Right ventricle myocardium superior (tissue), 1 donor: ENCODE results near the gene ODC1. TPM values are rescaled to one million over a fixed set of nuclear protein-coding genes. Genes with fewer than 3 reads are reported as not detected.

ENCODE experiments used
- ATAC-seq: fragments of 200-7000 bp; cut with Tn5 transposase; one replicate; pipeline ENCODE4 v1.9.1; 2020; ENCODE audit warnings: mild to moderate bottlenecking; ENCODE audit not compliant: poor library complexity
- DNase-seq: peaks from one replicate; pipeline ENCODE4 v3.0.0-alpha.2; 2020
- intact Hi-C: fragments of 100-400 bp; cut with DNase I; formaldehyde crosslinking; loops from one replicate; pipeline ENCODE4 v1.11.2; 2022
- total RNA-seq: library from RNA; stranded (reverse); fragmentation: NEBNext Ultra II Directional; extraction: Animal tissue kit (Norgen Biotek cat#: 25700); gene quantifications from one replicate; pipeline ENCODE4 v1.2.1, GENCODE V29; 2021
- donor health status: DM: no; HTN: yes; CAD: no; lungs with severe emphysema.

Gene ODC1
- total RNA-seq, 1 donor from 2014 or later, result 33.2 TPM

- no peak for ATAC-seq
- no peak for DNase-seq
- intact Hi-C loops, result no loop called here
Observed at GRCh38 chr2:10410001-10410822, 37.9 kb downstream of the ODC1 start.

- ATAC-seq (peak; percentile 73), DNase-seq (peak; percentile 88)
- intact Hi-C loops, result loop anchor here (2.0 to 5.0 kb wide), 2 partner anchors 107 to 264 kb away; partner anchors contain the start of gene HPCAL1
Observed at GRCh38 chr2:10408649-10409579, 39.2 kb downstream of the ODC1 start.

- no peak for DNase-seq
- intact Hi-C loops, result loop anchor here (2.0 to 5.0 kb wide), 2 partner anchors 106 to 263 kb away; partner anchors contain the start of gene HPCAL1
Observed at GRCh38 chr2:10407841-10408648, 40.1 kb downstream of the ODC1 start.

GRCh38 chr2:10407432-10407831, 40.7 kb downstream of the ODC1 start:
- intact Hi-C loops, result loop anchor here (5.0 kb wide), 1 partner anchor 105 kb away; the partner anchor contains the start of gene HPCAL1
- DNase-seq, result no peak
- ATAC-seq, result no peak

More at GRCh38 chr2:10407841-10408648, 40.1 kb downstream of the ODC1 start:
- peak; percentile 35 for ATAC-seq

- intact Hi-C loops, result loop anchor here (5.0 kb wide), 1 partner anchor 104 kb away; the partner anchor contains the start of gene HPCAL1
- ATAC-seq, result no peak
- no peak for DNase-seq
Observed at GRCh38 chr2:10406491-10407188, 41.5 kb downstream of the ODC1 start.

GRCh38 chr2:10406016-10406415, 42.1 kb downstream of the ODC1 start:
- ATAC-seq (peak; percentile 70), DNase-seq (peak; percentile 63)
- intact Hi-C loops, result loop anchor here (5.0 kb wide), 1 partner anchor 104 kb away; the partner anchor contains the start of gene HPCAL1

GRCh38 chr2:10405448-10405847, 42.7 kb downstream of the ODC1 start:
- DNase-seq, result peak; percentile 72
- ATAC-seq, result peak; percentile 69
- intact Hi-C loops, result loop anchor here (5.0 kb wide), 1 partner anchor 103 kb away; the partner anchor contains the start of gene HPCAL1

GRCh38 chr2:10404324-10405143, 43.6 kb downstream of the ODC1 start:
- ATAC-seq (peak; percentile 42), DNase-seq (no peak)
- intact Hi-C loops, result loop anchor here (5.0 kb wide), 1 partner anchor 102 kb away; the partner anchor contains the start of gene HPCAL1

GRCh38 chr2:10402653-10403215, 45.4 kb downstream of the ODC1 start:
- ATAC-seq (no peak), DNase-seq (no peak)
- intact Hi-C loops, result no loop called here

GRCh38 chr2:10402062-10402585, 46.0 kb downstream of the ODC1 start:
- intact Hi-C loops, result no loop called here
- ATAC-seq (no peak), DNase-seq (no peak)

GRCh38 chr2:10400978-10401951, 46.9 kb downstream of the ODC1 start:
- intact Hi-C loops, result no loop called here
- no peak for DNase-seq
- ATAC-seq, result no peak

GRCh38 chr2:10400568-10400977, 47.6 kb downstream of the ODC1 start:
- ATAC-seq (peak; percentile 15), DNase-seq (peak; percentile 68)
- intact Hi-C loops, result no loop called here

- no peak for DNase-seq
- ATAC-seq, result no peak
- intact Hi-C loops, result no loop called here
Observed at GRCh38 chr2:10400002-10400401, 48.1 kb downstream of the ODC1 start.

- intact Hi-C loops, result no loop called here
- DNase-seq (no peak), ATAC-seq (no peak)
Observed at GRCh38 chr2:10399358-10399757, 48.8 kb downstream of the ODC1 start.

GRCh38 chr2:10398496-10398895, 49.6 kb downstream of the ODC1 start:
- ATAC-seq, result peak; percentile 30

More at GRCh38 chr2:10398496-10398895, 49.6 kb downstream of the ODC1 start:
- intact Hi-C loops, result no loop called here
- peak; percentile 71 for DNase-seq
